HG03378 (cell line): ENCODE results near the gene PPP3R2.

Experiments used
- ATAC-seq: cut with Tn5 transposase; IDR thresholded peaks from one replicate; pipeline ENCODE4 v1.9.1; 2021; ENCODE audit warnings: mild to moderate bottlenecking, moderate library complexity; ENCODE audit not compliant: unreplicated experiment

PPP3R2 gene, protein sequence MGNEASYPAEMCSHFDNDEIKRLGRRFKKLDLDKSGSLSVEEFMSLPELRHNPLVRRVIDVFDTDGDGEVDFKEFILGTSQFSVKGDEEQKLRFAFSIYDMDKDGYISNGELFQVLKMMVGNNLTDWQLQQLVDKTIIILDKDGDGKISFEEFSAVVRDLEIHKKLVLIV

GRCh38 chr9:101594796-101595195 is at the start of gene PPP3R2:
Gene PPP3R2 (minus strand): TSS chr9:101594969. CDS start chr9:101594921, 48 bp downstream.
- no peak for ATAC-seq

GRCh38 chr9:101639785-101640665 is 45.3 kb upstream of the PPP3R2 start:
- ATAC-seq: no peak

DNA sequence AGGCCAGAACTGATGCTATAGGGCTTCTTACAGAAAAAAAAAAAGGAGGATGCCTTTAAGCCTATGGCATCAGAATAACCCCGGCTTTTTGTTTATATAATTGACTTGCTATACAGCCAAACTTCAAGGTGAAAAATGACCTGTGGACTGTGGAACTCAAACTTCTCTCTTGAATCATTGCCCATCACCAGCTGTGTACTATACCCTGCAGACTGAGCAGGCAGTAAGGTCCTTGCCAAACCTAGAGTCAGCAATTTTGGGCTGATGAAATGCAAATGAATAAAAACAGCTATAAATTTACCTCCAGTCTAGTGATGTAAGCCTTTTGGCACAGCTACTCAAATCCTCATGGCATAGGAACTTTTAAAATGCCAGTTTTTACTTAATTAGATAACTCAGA is 44.5 kb upstream of the PPP3R2 start:
- no peak for ATAC-seq

DNA sequence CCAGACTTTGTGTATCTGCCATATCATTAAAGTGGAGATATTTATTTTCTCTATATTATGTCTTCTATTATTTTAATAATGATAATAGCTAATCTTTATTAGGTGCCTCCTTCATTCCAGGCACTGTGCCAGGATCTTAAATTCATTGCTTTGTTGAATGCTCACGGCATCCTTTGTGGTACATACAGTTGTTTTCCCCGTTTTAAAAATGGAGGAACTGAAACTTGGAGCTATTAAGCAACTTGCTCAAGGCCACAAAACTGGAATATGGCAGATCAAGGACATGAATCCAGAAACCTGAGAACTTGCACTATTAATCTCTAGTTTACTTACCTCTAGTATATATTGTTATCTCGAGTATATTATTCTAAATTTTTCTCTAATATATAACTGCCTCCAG is 41.5 kb upstream of the PPP3R2 start:
- no peak for ATAC-seq

GRCh38 chr9:101635473-101635872 is 40.7 kb upstream of the PPP3R2 start:
- ATAC-seq: no peak

GRCh38 chr9:101634741-101635409 is 40.1 kb upstream of the PPP3R2 start:
- ATAC-seq: no peak

DNA sequence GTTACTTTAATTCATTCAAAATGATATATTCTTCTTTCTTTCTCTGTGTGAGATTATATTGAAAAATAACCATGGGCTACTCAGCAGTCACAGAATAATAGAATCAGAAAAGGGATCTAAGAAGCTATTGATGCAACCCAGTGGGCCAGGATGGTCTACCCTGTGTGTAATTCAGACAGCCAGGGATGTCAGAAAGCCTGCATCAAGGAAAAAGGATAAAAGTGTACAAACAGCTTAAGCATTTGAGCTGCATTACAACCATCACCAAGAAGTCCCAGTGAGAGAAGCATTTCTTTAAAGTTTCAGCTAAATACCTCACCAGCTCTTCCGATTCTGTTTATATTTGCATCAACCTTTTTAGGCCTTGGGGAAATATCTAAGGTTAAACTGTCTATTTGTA is 37.8 kb upstream of the PPP3R2 start:
- no peak for ATAC-seq

GRCh38 chr9:101631892-101632291 is 37.1 kb upstream of the PPP3R2 start:
- no peak for ATAC-seq

GRCh38 chr9:101629636-101630035 is 34.9 kb upstream of the PPP3R2 start:
- no peak for ATAC-seq

DNA sequence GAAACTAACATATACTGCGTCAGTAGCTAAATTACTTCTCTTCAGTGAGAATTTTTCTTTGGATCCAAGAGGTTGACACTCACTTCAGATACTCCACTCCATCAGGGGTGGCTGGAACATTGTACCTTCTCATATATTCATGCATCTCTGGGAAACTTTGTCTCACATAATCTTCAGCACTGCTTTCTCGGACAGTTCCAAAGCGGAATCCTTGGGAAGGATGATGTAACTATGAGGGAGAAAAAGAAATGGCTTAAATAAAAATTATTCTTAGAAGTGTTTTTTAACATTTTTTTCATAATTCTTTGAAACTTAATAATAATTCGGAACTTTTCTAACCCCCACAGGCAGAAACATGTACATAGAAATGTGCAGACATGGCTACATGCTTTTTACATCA is 33.4 kb upstream of the PPP3R2 start:
- ATAC-seq: no peak

- ATAC-seq: peak; percentile 66
Measured at GRCh38 chr9:101626295-101626694, 31.5 kb upstream of the PPP3R2 start.

DNA sequence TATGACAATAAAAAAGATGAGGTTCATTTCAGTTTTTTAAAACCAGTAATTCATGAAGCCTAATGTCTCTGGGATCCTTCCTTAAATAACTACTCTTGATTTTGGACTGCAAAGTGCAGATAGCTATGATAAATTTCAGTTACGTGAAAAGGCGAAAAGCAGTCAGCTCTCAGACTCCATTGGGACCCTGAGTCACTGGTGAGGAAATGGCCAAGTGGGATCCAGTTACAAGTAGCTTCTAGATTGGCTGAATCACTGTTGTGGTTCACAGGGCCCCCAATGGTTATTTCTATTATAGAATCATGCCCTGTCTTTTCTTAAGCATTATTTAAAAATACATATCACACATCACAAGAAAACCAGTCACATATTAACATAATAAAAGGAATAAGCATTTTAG is 31.1 kb upstream of the PPP3R2 start:
- ATAC-seq: no peak

DNA sequence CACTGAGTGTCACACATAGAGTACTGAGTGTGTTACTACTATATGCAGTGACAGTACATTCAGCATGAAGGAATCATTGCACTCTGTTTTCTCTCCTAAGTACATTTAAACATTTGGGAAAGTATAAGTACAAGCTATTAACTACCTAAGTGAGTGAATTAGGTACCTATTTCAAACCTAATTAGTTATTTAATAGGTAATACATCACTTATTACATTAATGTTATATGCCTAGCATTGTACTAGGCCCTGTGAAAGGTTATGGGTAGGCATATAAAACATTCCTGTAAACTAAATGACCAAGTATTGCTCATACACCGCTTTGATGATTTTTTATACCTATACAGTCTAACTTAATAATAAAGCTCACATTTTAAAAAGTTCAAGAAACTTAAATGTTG is 25.7 kb upstream of the PPP3R2 start:
- peak; percentile 42 for ATAC-seq

DNA sequence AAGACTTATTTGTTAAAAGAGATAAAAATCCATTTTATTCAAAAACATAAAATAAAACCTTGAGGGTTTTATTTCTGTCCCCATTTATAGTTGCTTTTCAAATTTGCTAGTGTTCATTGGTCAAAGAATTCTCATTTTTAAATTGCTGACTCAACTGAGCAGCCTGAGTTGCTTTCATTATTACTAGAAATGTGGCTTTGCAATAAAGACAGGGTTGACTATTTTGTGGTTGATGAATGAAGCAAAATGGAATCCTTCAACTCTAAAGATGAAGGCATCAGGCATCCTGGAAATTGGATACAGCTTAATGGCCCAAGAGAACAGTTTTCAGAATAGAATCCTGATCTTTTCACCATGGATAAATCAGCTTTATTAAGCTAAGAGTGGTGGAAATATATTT is 23.9 kb upstream of the PPP3R2 start:
- ATAC-seq: peak; percentile 65

DNA sequence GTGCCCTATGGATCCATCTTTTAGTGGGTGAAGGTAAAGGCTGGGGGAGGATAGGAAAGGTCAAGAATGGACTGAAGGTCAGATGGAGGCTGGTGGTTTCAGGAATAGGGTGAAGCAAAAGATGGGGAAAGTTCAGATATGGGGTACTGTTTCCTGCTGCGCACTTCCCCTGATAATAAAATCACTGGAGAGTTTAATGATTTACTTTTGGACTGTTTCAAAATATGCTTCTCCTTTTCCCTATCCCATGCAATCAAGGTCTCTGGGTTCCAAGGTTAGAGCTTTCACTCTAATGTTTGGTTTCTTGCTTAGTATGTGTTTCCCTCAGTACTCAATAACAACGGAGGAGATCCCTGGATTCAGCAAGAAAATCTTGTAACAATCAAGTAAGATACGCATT is 10.8 kb upstream of the PPP3R2 start:
- no peak for ATAC-seq

GRCh38 chr9:101604296-101604695 is 9.5 kb upstream of the PPP3R2 start:
- ATAC-seq: no peak

DNA sequence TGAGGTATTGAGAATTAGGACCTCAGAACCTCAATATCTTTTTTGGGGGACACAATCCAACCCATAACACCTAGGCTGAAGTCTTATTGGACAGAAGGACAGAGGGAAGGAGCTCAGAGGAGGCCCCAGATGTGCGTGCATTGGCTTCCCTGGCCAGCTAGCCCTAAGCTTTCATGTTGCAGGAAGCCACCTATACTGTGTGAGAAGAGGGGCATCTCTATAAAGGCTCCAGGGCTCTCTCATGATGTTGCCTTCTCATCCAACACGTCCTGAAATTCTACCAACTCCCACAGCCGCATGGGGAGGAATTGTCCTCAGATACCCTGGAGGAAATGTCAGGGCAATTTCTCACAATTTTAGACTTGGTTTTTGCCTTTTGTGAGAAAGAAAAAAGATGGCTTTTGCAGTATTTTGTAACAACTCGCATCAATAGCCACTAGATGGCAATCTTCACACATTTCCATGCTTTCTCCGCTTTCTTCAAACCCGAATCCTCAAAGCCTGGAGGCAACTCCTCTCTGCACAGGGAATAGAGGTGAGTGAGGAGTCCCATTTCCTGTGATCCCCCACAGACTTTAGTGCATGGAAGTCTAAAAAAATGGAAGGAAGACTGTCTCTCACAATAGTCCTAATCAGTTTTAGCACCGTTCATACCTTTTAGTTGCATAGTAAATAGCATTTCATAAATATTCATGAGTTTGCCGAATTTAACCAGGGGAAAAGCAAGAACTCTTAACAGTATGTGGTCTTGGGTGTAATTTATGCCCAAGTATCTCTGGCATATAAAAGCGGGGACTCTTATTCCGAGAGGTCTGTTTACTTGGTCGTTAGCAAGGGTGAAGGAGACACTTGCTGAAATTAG is 7.4 kb upstream of the PPP3R2 start:
- peak; percentile 73 for ATAC-seq

GRCh38 chr9:101593345-101593744 is 1.4 kb downstream of the PPP3R2 start:
- no peak for ATAC-seq

- ATAC-seq: no peak
Measured at GRCh38 chr9:101592788-101593187, 2.0 kb downstream of the PPP3R2 start.

DNA sequence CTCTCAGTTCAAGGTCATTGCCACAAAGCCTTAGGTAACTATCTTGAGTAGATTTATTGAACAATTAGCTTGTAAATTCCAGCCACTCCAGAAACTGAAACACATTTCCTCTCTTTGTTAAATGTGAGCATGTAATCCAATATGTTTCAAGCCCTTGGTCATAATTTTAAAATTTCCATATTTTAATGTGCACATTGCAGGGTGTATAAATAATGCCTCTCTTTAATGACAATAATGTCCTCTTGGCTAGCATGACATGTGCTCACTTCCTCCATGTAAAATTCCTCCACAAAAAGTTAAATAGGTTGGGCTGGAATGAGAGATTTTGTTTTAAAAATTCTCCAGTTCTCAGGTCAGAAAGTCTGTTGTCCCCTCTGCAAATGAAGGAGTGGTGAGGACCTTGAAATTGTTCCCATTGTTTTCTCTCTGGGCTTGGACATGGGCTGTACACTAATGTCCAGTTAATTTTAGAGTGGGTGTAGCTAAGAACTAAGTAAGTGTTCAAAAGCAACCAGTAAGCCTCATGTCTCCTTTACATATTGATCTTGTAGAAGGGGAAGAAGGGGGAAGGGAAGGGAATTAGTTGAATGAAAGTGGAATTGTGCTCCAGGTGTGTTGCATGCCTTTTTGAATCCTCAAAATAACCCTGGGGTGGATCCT is 2.9 kb downstream of the PPP3R2 start:
- no peak for ATAC-seq
